K562 (cell line): ENCODE results near the gene UBA7. TPM values are rescaled to one million over a fixed set of nuclear protein-coding genes. Genes with fewer than 3 reads are reported as not detected.

Experiments
- ATAC-seq: fragments of 200-7000 bp; cut with Tn5 transposase; 3 replicates; pipeline ENCODE4 v1.9.1; 2020; ENCODE audit warnings: moderate library complexity
- BruUV-seq: library from RNA; stranded (reverse); fragments of 400-500 nt; replicated peaks from 2 replicates; lab custom pipeline; 2021; lab: Mats Ljungman, UMichigan
- CTCF ChIA-PET: fragments of 300-600 bp; formaldehyde crosslinking; extraction: SDS; loops from one replicate; lab custom pipeline; 2021; ENCODE audit warnings: low intra/inter-chr PET ratio; lab: Yijun Ruan, JAX
- POLR2A ChIA-PET: fragments of 300-600, 350-650 bp; sonication (Branson Sonifier 250); formaldehyde crosslinking; extraction: SDS; loops from one replicate; lab custom pipeline; 2021; ENCODE audit warnings: antibody characterized with exemption, inconsistent platforms; lab: Yijun Ruan, JAX
- DNase-seq, 4 experiments: peaks; one replicate each; pipeline versions ENCODE4 v3.0.0 to v3.0.0-alpha.2; 2011 to 2018; ENCODE audit warnings: low spot score in 3 of 4, mixed read lengths in 3 of 4; ENCODE audit errors: extremely low read depth in 1 of 4
- FAIRE-seq: peaks from 2 replicates; lab custom pipeline; 2011; peaks lifted over from hg19 to GRCh38; lab: Jason Lieb, UNC
- H2AFZ ChIP-seq: 2 replicates; pipeline ENCODE4 v1.6.0; 2011; ENCODE audit warnings: low read depth, low read length, control low read depth, inconsistent platforms
- H3K27ac ChIP-seq: fragments of 200-600 bp; 3 replicates; pipeline ENCODE4 v1.8.0; 2011; ENCODE audit warnings: low read depth, mild to moderate bottlenecking, control low read depth, inconsistent platforms, low read length, moderate library complexity, mixed read lengths; ENCODE audit errors: extremely low read depth
- H3K27me3 ChIP-seq, 2 experiments: fragments of 300-600 bp in 1 of 2; 2 replicates in 1 of 2; 3 replicates in 1 of 2; pipeline versions ENCODE4 v1.6.0 to v1.8.0; 2011; ENCODE audit warnings: inconsistent platforms in 2 of 2, low read length in 2 of 2, mild to moderate bottlenecking in 1 of 2, mixed read lengths in 1 of 2, moderate library complexity in 1 of 2; ENCODE audit not compliant: control insufficient read depth in 2 of 2, insufficient read depth in 2 of 2
- H3K36me3 ChIP-seq: fragments of 300-600 bp; 3 replicates; pipeline ENCODE4 v1.8.0; 2011; ENCODE audit warnings: mild to moderate bottlenecking, low read length, inconsistent platforms; ENCODE audit not compliant: control insufficient read depth, insufficient read depth
- H3K4me1 ChIP-seq, 2 experiments: fragments of 200-600 bp in 1 of 2; replicated peaks in 1 of 2; 2 replicates in 1 of 2; 3 replicates in 1 of 2; pipeline versions ENCODE4 v1.5.1 to v1.8.0; 2011; ENCODE audit warnings: inconsistent platforms in 2 of 2, low read length in 2 of 2, mild to moderate bottlenecking in 1 of 2, mixed read lengths in 1 of 2, moderate library complexity in 1 of 2; ENCODE audit not compliant: control insufficient read depth in 2 of 2, insufficient read depth in 2 of 2
- H3K4me2 ChIP-seq: 2 replicates; pipeline ENCODE4 v1.6.1; 2011; ENCODE audit warnings: low read length, control low read depth, inconsistent platforms, mixed read lengths; ENCODE audit not compliant: insufficient read depth
- H3K4me3 ChIP-seq: fragments of 200-600 bp; sonication (generic), shearing (Covaris generic); 2 replicates; pipeline ENCODE4 v1.5.1; 2016; ENCODE audit warnings: control low read depth, inconsistent platforms
- H3K79me2 ChIP-seq: fragments of 200-600 bp; 3 replicates; pipeline ENCODE4 v1.8.0; 2011; ENCODE audit warnings: low read length, inconsistent platforms; ENCODE audit not compliant: control insufficient read depth, insufficient read depth
- H3K9ac ChIP-seq, 2 experiments: 2 replicates each; pipeline versions ENCODE4 v1.6.0 to v1.6.1; 2011; ENCODE audit warnings: low read depth in 2 of 2, low read length in 2 of 2, control low read depth in 1 of 2, inconsistent platforms in 1 of 2, mild to moderate bottlenecking in 1 of 2, mixed read lengths in 1 of 2; ENCODE audit not compliant: insufficient read depth in 1 of 2
- H3K9me1 ChIP-seq: one replicate; pipeline ENCODE4 v1.6.0; 2011; ENCODE audit warnings: inconsistent platforms, mild to moderate bottlenecking, low read length, moderate library complexity; ENCODE audit not compliant: control insufficient read depth, insufficient read depth
- H3K9me3 ChIP-seq: replicated peaks from 2 replicates; pipeline ENCODE4 v1.5.1; 2011; ENCODE audit warnings: low read depth, low read length, inconsistent platforms; ENCODE audit not compliant: control insufficient read depth, insufficient read depth
- H4K20me1 ChIP-seq: replicated peaks from 2 replicates; pipeline ENCODE4 v1.6.1; 2011; ENCODE audit warnings: low read length, inconsistent platforms, mixed read lengths; ENCODE audit not compliant: control insufficient read depth, insufficient read depth
- HNRNPH1 ChIP-seq: fragments of 200-400 bp; formaldehyde crosslinking; optimal IDR thresholded peaks from 2 replicates; pipeline ENCODE3; 2017; ENCODE audit warnings: low read depth, mild to moderate bottlenecking, low read length, moderate library complexity
- NCOA4 ChIP-seq: fragments of 450-650 bp; IDR thresholded peaks from 2 replicates; pipeline ENCODE4 v1.6.1; 2018; ENCODE audit warnings: mild to moderate bottlenecking; ENCODE audit not compliant: partially characterized antibody
- TAF7 ChIP-seq: fragments of 450-650 bp; IDR thresholded peaks from 2 replicates; pipeline ENCODE4 v1.6.1; 2016; ENCODE audit warnings: missing genetic modification characterization, missing compliant biosample characterization
- ZNF140 ChIP-seq: fragments of 250-450 bp; sonication (Bioruptor Pico); IDR thresholded peaks from 2 replicates; pipeline ENCODE4 v1.8.0; 2021; ENCODE audit warnings: moderate library complexity, mild to moderate bottlenecking, inconsistent platforms
- WGBS: fragments of 100-300 bp; shearing (Covaris generic); methylation state at CpG from one replicate; pipeline ENCODE4 v1.1.6; 2016; ENCODE audit warnings: low coverage, mixed read lengths; ENCODE audit not compliant: insufficient coverage; ENCODE audit errors: missing lambda C conversion rate; 5-methylcytosine and 5-hydroxymethylcytosine counted together
- in situ Hi-C: fragments of 300-500 bp; cut with MboI; formaldehyde crosslinking; loops from 4 replicates; pipeline ENCODE4 v1.15.0; 2018; ENCODE audit warnings: inconsistent platforms, mixed read lengths
- intact Hi-C: fragments of 100-400 bp; cut with micrococcal nuclease; formaldehyde crosslinking; loops from 2 replicates; pipeline ENCODE4 v1.14.2; 2022
- polyA plus RNA-seq, 8 experiments: library from polyadenylated mRNA; depleted of rRNA in 4 of 8; stranded (reverse) in 5 of 8; unstranded in 3 of 8; fragments of >200 nt; fragmentation: Nextera tagmentation in 2 of 8; fragmentation: Illumina TruSeq in 1 of 8; extraction: Ambion mirVana in 2 of 8; extraction: Trizol in 1 of 8; gene quantifications; 2 replicates each; pipeline versions ENCODE4 v1.2.1 to v1.2.3, GENCODE V29; 2011 to 2014; ENCODE audit warnings: inconsistent platforms in 1 of 8, missing spikeins in 1 of 8
- total RNA-seq, 7 experiments: library from RNA; depleted of rRNA in 6 of 7; stranded (reverse); fragments of >200 nt in 6 of 7; fragmentation: Illumina TruSeq in 2 of 7; extraction: Trizol in 2 of 7; gene quantifications; 2 replicates each; pipeline versions ENCODE4 v1.2.1 to v1.2.3, GENCODE V29; 2011 to 2021; ENCODE audit warnings: low replicate concordance in 1 of 7
- TF ChIP-seq, protein P1 (sequence below), 2 experiments: fragments of 450-650 bp; IDR thresholded peaks; 2 replicates each; pipeline ENCODE4 v1.6.1; 2018; ENCODE audit warnings: mild to moderate bottlenecking in 2 of 2, low read depth in 1 of 2; ENCODE audit not compliant: partially characterized antibody in 2 of 2
- TF ChIP-seq, protein P2 (sequence below): sonication (generic); IDR thresholded peaks from 2 replicates; pipeline ENCODE4 v1.6.1; 2016
- TF ChIP-seq, protein P3 (sequence below), 2 experiments: IDR thresholded peaks; 2 replicates each; pipeline ENCODE4 v1.6.1; 2011; ENCODE audit warnings: borderline replicate concordance in 1 of 2, control low read depth in 1 of 2, low read depth in 1 of 2, low read length in 1 of 2, mild to moderate bottlenecking in 1 of 2, mixed read lengths in 1 of 2, moderate library complexity in 1 of 2; ENCODE audit not compliant: insufficient read depth in 1 of 2, insufficient read length in 1 of 2, poor library complexity in 1 of 2, severe bottlenecking in 1 of 2; ENCODE audit errors: extremely low read depth in 1 of 2
- TF ChIP-seq, protein P4 (sequence below): fragments of 250-450 bp; sonication (Bioruptor Pico); IDR thresholded peaks from 2 replicates; pipeline ENCODE4 v1.5.0; 2022; ENCODE audit warnings: mild to moderate bottlenecking

UBA7 gene
- total and polyA plus RNA-seq, 9 of the 15 experiments (the other 6 are each of a cell fraction or from before 2014, with no cell fraction given) = 0.17 to 3.3 (median 2.0) TPM

DNA sequence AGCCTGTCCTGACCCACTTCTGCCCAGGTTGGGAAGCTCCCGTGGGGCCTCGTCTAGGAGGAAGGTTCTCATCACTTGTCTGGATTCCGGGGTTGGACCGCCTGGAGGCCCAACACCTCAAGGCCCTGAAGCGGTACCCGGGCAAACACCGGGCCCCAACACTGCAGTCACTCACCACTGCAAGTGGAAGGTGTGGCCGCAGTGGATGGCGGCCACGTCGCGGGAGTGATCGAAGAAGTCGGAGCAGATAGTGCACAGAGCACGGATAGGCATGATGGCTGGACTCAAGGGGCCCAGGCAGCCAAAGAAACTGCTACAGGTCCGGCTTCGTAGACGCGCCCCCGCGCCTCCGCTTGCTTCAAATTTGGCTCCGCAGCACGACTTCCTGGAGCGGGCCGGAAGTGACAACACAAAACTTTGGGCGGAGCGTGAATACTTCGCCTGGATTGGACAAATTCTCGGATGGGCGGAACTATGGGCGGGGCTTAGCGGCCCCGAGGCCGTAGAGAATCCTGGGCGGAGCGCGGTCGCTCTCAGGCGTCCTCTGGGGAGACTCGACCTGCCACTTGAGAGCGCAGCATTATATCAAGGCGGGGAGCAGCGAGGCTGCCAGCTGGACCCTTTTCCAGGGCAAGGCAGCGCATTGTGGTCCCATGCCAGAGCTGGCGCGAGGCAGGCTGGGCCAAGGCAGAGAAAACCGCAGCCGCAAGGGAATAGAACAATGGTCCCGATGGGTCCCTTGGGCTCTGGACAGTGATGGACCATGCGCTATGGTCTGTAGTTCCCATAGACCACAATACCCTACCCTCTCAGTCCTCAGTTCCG, 42.6 kb upstream of the UBA7 start, which contains the start of gene TRAIP:
Gene TRAIP, minus strand, starts transcription at position 384 of the 825 bp plus-strand sequence. Its CDS starts 111 bp downstream, at position 273.
- TSS peak; percentile 74 for BruUV-seq
- Histone ChIP-seq H3K9me1 (no peaks in the 10 kb centered on the region), H2AFZ (peak within 1 kb of the TSS; percentile 95), H3K4me2 (peak within 1 kb of the TSS; percentile 90), H3K9ac (peak within 1 kb of the TSS; percentile 77 to 91), H3K79me2 (peaks cover 23% of the 10 kb centered on the region), H4K20me1 (no peaks in the 10 kb centered on the region), H3K36me3 (peaks cover 5% of the 10 kb centered on the region; the same call in 1 of the 3 replicates), H3K4me3 (peak within 1 kb of the TSS; percentile 71), H3K9me3 (no peaks in the 10 kb centered on the region), H3K4me1 (peaks cover 9 to 13% of the 10 kb centered on the region in 2 experiments; a peak in 4 of 5 replicates), H3K27me3 (peaks cover 0 to 3% of the 10 kb centered on the region in 2 experiments; a peak in 2 of 5 replicates), H3K27ac (peak within 1 kb of the TSS; percentile 40)
- DNase-seq (peak; percentile 93 to 98 (median 96)), ATAC-seq (peak; percentile 99), FAIRE-seq (peak; percentile 98)
- WGBS = 2% methylated on average over 37 of the region's 52 CpGs
- intact Hi-C loops = no loop called here
- ChIA-PET POLR2A (interaction anchor here (0.7 to 1.0 kb wide), 2 partner anchors 10 to 45 kb away, joined by 3 to 4 read pairs; no protein-coding TSS in a partner anchor), CTCF (no interaction called here)
- in situ Hi-C loops = no loop called here
- TF ChIP-seq, protein P1, sequence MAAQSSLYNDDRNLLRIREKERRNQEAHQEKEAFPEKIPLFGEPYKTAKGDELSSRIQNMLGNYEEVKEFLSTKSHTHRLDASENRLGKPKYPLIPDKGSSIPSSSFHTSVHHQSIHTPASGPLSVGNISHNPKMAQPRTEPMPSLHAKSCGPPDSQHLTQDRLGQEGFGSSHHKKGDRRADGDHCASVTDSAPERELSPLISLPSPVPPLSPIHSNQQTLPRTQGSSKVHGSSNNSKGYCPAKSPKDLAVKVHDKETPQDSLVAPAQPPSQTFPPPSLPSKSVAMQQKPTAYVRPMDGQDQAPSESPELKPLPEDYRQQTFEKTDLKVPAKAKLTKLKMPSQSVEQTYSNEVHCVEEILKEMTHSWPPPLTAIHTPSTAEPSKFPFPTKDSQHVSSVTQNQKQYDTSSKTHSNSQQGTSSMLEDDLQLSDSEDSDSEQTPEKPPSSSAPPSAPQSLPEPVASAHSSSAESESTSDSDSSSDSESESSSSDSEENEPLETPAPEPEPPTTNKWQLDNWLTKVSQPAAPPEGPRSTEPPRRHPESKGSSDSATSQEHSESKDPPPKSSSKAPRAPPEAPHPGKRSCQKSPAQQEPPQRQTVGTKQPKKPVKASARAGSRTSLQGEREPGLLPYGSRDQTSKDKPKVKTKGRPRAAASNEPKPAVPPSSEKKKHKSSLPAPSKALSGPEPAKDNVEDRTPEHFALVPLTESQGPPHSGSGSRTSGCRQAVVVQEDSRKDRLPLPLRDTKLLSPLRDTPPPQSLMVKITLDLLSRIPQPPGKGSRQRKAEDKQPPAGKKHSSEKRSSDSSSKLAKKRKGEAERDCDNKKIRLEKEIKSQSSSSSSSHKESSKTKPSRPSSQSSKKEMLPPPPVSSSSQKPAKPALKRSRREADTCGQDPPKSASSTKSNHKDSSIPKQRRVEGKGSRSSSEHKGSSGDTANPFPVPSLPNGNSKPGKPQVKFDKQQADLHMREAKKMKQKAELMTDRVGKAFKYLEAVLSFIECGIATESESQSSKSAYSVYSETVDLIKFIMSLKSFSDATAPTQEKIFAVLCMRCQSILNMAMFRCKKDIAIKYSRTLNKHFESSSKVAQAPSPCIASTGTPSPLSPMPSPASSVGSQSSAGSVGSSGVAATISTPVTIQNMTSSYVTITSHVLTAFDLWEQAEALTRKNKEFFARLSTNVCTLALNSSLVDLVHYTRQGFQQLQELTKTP (IDR thresholded peaks at IDR 0.05; ENCODE audit: low read depth in 1 of 2, partially characterized antibody in 2 of 2) = no peak
- TF ChIP-seq, protein P2, sequence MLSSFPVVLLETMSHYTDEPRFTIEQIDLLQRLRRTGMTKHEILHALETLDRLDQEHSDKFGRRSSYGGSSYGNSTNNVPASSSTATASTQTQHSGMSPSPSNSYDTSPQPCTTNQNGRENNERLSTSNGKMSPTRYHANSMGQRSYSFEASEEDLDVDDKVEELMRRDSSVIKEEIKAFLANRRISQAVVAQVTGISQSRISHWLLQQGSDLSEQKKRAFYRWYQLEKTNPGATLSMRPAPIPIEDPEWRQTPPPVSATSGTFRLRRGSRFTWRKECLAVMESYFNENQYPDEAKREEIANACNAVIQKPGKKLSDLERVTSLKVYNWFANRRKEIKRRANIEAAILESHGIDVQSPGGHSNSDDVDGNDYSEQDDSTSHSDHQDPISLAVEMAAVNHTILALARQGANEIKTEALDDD = no peak
- no peak for TF ChIP-seq HNRNPH1
- no peak for TF ChIP-seq TAF7 (tag)
- no peak for TF ChIP-seq ZNF140 (CRISPR knock-in tag)
- no peak for TF ChIP-seq NCOA4
- TF ChIP-seq, protein P3, sequence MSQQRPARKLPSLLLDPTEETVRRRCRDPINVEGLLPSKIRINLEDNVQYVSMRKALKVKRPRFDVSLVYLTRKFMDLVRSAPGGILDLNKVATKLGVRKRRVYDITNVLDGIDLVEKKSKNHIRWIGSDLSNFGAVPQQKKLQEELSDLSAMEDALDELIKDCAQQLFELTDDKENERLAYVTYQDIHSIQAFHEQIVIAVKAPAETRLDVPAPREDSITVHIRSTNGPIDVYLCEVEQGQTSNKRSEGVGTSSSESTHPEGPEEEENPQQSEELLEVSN (IDR thresholded peaks at IDR 0.05; ENCODE audit: borderline replicate concordance in 1 of 2, extremely low read depth in 1 of 2, insufficient read depth in 1 of 2, insufficient read length in 1 of 2, low read depth in 1 of 2, low read length in 1 of 2, poor library complexity in 1 of 2, severe bottlenecking in 1 of 2) = peak; percentile 48 to 57
- TF ChIP-seq, protein P4, sequence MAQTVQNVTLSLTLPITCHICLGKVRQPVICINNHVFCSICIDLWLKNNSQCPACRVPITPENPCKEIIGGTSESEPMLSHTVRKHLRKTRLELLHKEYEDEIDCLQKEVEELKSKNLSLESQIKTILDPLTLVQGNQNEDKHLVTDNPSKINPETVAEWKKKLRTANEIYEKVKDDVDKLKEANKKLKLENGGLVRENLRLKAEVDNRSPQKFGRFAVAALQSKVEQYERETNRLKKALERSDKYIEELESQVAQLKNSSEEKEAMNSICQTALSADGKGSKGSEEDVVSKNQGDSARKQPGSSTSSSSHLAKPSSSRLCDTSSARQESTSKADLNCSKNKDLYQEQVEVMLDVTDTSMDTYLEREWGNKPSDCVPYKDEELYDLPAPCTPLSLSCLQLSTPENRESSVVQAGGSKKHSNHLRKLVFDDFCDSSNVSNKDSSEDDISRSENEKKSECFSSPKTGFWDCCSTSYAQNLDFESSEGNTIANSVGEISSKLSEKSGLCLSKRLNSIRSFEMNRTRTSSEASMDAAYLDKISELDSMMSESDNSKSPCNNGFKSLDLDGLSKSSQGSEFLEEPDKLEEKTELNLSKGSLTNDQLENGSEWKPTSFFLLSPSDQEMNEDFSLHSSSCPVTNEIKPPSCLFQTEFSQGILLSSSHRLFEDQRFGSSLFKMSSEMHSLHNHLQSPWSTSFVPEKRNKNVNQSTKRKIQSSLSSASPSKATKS (CRISPR knock-in tag) = no peak
